AG08395 (cell line): ENCODE measurements around the gene DPF3.

Experiments used
- DNase-seq: peaks from one replicate; pipeline ENCODE4 v3.0.0; 2012; ENCODE audit warnings: mixed read lengths, low spot score

The DPF3 gene

GRCh38 chr14:72679536-72680151, 214.3 kb downstream of the DPF3 start:
- no peak for DNase-seq

- DNase-seq = no peak
These were observed 214.8 kb downstream of the DPF3 start for GRCh38 chr14:72679141-72679535.

GRCh38 chr14:72678356-72678755, 215.5 kb downstream of the DPF3 start:
- peak; percentile 59 for DNase-seq

- no peak for DNase-seq
These were observed 216.2 kb downstream of the DPF3 start for GRCh38 chr14:72677664-72678063.

- DNase-seq = no peak
These were observed 218.8 kb downstream of the DPF3 start for GRCh38 chr14:72675126-72675525.

- DNase-seq = no peak
These were observed 220.7 kb downstream of the DPF3 start for GRCh38 chr14:72673179-72673578.

- peak; percentile 39 for DNase-seq
These were observed 227.3 kb downstream of the DPF3 start for GRCh38 chr14:72666610-72667009.

- peak; percentile 75 for DNase-seq
These were observed 228.6 kb downstream of the DPF3 start for GRCh38 chr14:72665259-72665658.

- DNase-seq = no peak
These were observed 229.2 kb downstream of the DPF3 start for GRCh38 chr14:72664651-72665050.

- no peak for DNase-seq
These were observed 229.8 kb downstream of the DPF3 start for GRCh38 chr14:72663956-72664650.

- DNase-seq = no peak
These were observed 230.8 kb downstream of the DPF3 start for GRCh38 chr14:72663076-72663487.

GRCh38 chr14:72662214-72662613, 231.7 kb downstream of the DPF3 start:
- DNase-seq = no peak

- DNase-seq = peak; percentile 25
These were observed 236.5 kb downstream of the DPF3 start for GRCh38 chr14:72657214-72657921.

- DNase-seq = no peak
These were observed 240.9 kb downstream of the DPF3 start for GRCh38 chr14:72653026-72653425.

GRCh38 chr14:72652179-72652578, 241.7 kb downstream of the DPF3 start:
- DNase-seq = no peak

- no peak for DNase-seq
These were observed 242.2 kb downstream of the DPF3 start for GRCh38 chr14:72651714-72652113.

GRCh38 chr14:72651081-72651480, 242.8 kb downstream of the DPF3 start:
- peak; percentile 17 for DNase-seq

- no peak for DNase-seq
These were observed 244.2 kb downstream of the DPF3 start for GRCh38 chr14:72649603-72650227.

- no peak for DNase-seq
These were observed 246.1 kb downstream of the DPF3 start for GRCh38 chr14:72647782-72648181.

- DNase-seq = no peak
These were observed 246.9 kb downstream of the DPF3 start for GRCh38 chr14:72646861-72647528.

- DNase-seq = no peak
These were observed 248.2 kb downstream of the DPF3 start for GRCh38 chr14:72645706-72646105.
